ENCODE results near the gene IGFBP7. TPM values are rescaled to one million over a fixed set of nuclear protein-coding genes. Genes with fewer than 3 reads are reported as not detected.

The IGFBP7 gene
- polyA plus RNA-seq, 4 donors = 651 to 699 (median 679) TPM

Other genes starting within 250 kb of the IGFBP7 start
- 10 to 100 TPM; 48.2 to 60.2 (median 57.4) TPM for gene REST, start 202.5 kb downstream of the IGFBP7 start, polyA plus RNA-seq (ENCODE audit: insufficient read length in 4 of 4)
- 10 to 100 TPM; 20.6 to 24.1 (median 22.9) TPM for gene NOA1, start 132.8 kb downstream of the IGFBP7 start, polyA plus RNA-seq (ENCODE audit: insufficient read length in 4 of 4)
- gene POLR2B, start 131.5 kb downstream of the IGFBP7 start, polyA plus RNA-seq (ENCODE audit: insufficient read length in 4 of 4) = 100 to 1,000 TPM in 3 of 4 donors, 10 to 100 TPM in 1; 94.5 to 119 (median 114) TPM